ENCODE measurements around the gene STAC2. TPM values are rescaled to one million over a fixed set of nuclear protein-coding genes. Genes with fewer than 3 reads are reported as not detected.
"Not testable (repeated sequence)": the region's sequence is repeated elsewhere in the genome, so short reads cannot be mapped to it uniquely, and the experiment has no call there.

The STAC2 gene
- polyA plus RNA-seq, 1 experiment: not detected

- H3K27me3 ChIP-seq (ENCODE audit: control insufficient read depth, insufficient read depth, low read length): no peaks in the 10 kb centered on the region
- no peak overlapping the region for H3K27ac ChIP-seq (ENCODE audit: low read depth, low read length)
- ChIA-PET POLR2A (no interaction called here), CTCF (no interaction called here)
- no peak overlapping the region for H3K4me3 ChIP-seq (ENCODE audit: low read depth, low read length)
- DNase-seq (ENCODE audit: low read depth, low spot score): no peak
- TF ChIP-seq, protein P1, sequence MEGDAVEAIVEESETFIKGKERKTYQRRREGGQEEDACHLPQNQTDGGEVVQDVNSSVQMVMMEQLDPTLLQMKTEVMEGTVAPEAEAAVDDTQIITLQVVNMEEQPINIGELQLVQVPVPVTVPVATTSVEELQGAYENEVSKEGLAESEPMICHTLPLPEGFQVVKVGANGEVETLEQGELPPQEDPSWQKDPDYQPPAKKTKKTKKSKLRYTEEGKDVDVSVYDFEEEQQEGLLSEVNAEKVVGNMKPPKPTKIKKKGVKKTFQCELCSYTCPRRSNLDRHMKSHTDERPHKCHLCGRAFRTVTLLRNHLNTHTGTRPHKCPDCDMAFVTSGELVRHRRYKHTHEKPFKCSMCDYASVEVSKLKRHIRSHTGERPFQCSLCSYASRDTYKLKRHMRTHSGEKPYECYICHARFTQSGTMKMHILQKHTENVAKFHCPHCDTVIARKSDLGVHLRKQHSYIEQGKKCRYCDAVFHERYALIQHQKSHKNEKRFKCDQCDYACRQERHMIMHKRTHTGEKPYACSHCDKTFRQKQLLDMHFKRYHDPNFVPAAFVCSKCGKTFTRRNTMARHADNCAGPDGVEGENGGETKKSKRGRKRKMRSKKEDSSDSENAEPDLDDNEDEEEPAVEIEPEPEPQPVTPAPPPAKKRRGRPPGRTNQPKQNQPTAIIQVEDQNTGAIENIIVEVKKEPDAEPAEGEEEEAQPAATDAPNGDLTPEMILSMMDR (IDR thresholded peaks at IDR 0.05; ENCODE audit: low read depth, low read length): 0 out of 2 replicates have a peak, but pooled peaks have one; percentile 17
- H3K9me3 ChIP-seq (ENCODE audit: control insufficient read depth, insufficient read depth, low read length): no peaks in the 10 kb centered on the region
Measured at GRCh38 chr17:39261286-39261685, 35.5 kb upstream of the STAC2 start.

GRCh38 chr17:39252788-39253460 lies 27.2 kb upstream of the STAC2 start:
- Histone ChIP-seq H3K27ac (ENCODE audit: low read depth, low read length) (no peak overlapping the region), H3K4me3 (ENCODE audit: low read depth, low read length) (no peak overlapping the region), H3K27me3 (ENCODE audit: control insufficient read depth, insufficient read depth, low read length) (no peaks in the 10 kb centered on the region), H3K9me3 (ENCODE audit: control insufficient read depth, insufficient read depth, low read length) (no peaks in the 10 kb centered on the region)
- DNase-seq (ENCODE audit: low read depth, low spot score): no peak
- ChIA-PET POLR2A (no interaction called here), CTCF (interaction anchor here (0.7 to 2.2 kb wide), 3 partner anchors 9 to 88 kb away, joined by 5 to 12 read pairs (median 8); no protein-coding TSS in a partner anchor)
- TF ChIP-seq, protein P1 (IDR thresholded peaks at IDR 0.05; ENCODE audit: low read depth, low read length): 0 out of 2 replicates have a peak, but pooled peaks have one; percentile 2

DNA sequence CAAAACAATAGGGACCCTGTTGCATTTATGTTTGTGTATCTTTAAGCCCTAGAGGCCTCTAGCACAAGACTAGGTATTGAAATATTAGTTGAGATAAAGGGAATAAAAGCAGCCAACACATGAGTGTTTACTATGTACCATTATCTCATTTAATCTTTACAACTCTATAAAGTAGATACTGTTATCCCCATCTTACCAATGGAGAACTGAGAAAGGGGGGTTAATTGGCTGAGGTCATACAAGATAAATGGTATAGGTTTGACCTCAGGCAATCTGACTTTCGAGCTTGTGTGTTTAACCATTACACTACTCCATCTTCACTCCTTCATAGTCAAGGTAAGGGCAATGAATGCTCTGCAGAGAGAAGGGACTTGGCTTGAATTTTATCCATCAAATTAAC lies 26.3 kb upstream of the STAC2 start:
- no peaks in the 10 kb centered on the region for H3K27me3 ChIP-seq (ENCODE audit: control insufficient read depth, insufficient read depth, low read length)
- TF ChIP-seq, protein P1 (IDR thresholded peaks at IDR 0.05; ENCODE audit: low read depth, low read length): no peak
- CTCF ChIA-PET: interaction anchor here (0.7 to 2.2 kb wide), 3 partner anchors 8 to 87 kb away, joined by 5 to 12 read pairs (median 8); no protein-coding TSS in a partner anchor
- POLR2A ChIA-PET: no interaction called here
- DNase-seq (ENCODE audit: low read depth, low spot score): no peak
- H3K4me3 ChIP-seq (ENCODE audit: low read depth, low read length): no peak overlapping the region
- no peak overlapping the region for H3K27ac ChIP-seq (ENCODE audit: low read depth, low read length)
- H3K9me3 ChIP-seq (ENCODE audit: control insufficient read depth, insufficient read depth, low read length): no peaks in the 10 kb centered on the region

DNA sequence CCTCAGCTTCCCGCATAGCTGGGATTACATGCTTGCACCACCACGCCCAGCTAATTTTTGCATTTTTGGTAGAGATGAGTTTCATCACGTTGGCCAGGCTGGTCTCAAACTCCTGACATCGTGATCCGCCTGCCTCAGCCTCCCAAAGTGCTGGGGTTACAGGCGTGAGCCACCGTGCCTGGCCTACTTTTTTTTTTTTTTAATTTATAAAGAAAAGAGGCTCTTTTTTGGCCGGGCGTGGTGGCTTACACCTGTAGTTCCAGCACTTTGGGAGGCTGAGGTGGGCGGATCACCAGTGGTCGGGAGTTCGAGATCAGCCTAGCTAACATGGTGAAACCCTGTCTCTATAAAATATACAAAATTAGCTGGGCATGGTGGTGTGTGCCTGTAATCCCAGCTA lies 24.3 kb upstream of the STAC2 start:
- CTCF ChIA-PET: interaction anchor here (1.4 to 2.0 kb wide), 2 partner anchors 14 to 18 kb away, joined by 5 to 8 read pairs; no protein-coding TSS in a partner anchor
- H3K9me3 ChIP-seq (ENCODE audit: control insufficient read depth, insufficient read depth, low read length); H3K27me3 ChIP-seq (ENCODE audit: control insufficient read depth, insufficient read depth, low read length); DNase-seq (ENCODE audit: low read depth, low spot score); H3K4me3 ChIP-seq (ENCODE audit: low read depth, low read length); POLR2A ChIA-PET; H3K27ac ChIP-seq (ENCODE audit: low read depth, low read length): not testable (repeated sequence)

- ChIA-PET CTCF (interaction anchor here (0.6 to 6.2 kb wide), 7 partner anchors 11 to 263 kb away, joined by 4 to 38 read pairs (median 23); no protein-coding TSS in a partner anchor), POLR2A (no interaction called here)
- no peaks in the 10 kb centered on the region for H3K27me3 ChIP-seq (ENCODE audit: control insufficient read depth, insufficient read depth, low read length)
- H3K4me3 ChIP-seq (ENCODE audit: low read depth, low read length): no peak overlapping the region
- no peaks in the 10 kb centered on the region for H3K9me3 ChIP-seq (ENCODE audit: control insufficient read depth, insufficient read depth, low read length)
- H3K27ac ChIP-seq (ENCODE audit: low read depth, low read length): no peak overlapping the region
- DNase-seq (ENCODE audit: low read depth, low spot score): no peak
- TF ChIP-seq, protein P1 (IDR thresholded peaks at IDR 0.05; ENCODE audit: low read depth, low read length): peak; percentile 20
Measured at GRCh38 chr17:39246274-39246673, 20.5 kb upstream of the STAC2 start.
